H1 (cell line): ENCODE measurements around the gene AGPAT2. TPM values are rescaled to one million over a fixed set of nuclear protein-coding genes. Genes with fewer than 3 reads are reported as not detected.

Experiments used
- CTCF ChIA-PET: fragments of 300-600 bp; sonication (Branson Sonifier 250); formaldehyde crosslinking; loops from one replicate; lab custom pipeline; 2021; ENCODE audit not compliant: partially characterized antibody; lab: Charles Lee
- POLR2A ChIA-PET: fragments of 300-600 bp; sonication (Branson Sonifier 250); formaldehyde crosslinking; loops from one replicate; lab custom pipeline; 2021; ENCODE audit warnings: inconsistent platforms; ENCODE audit not compliant: partially characterized antibody; lab: Charles Lee
- DNase-seq, 2 experiments: peaks; one replicate each; pipeline versions ENCODE4 v3.0.0 to v3.0.0-alpha.2; 2010 to 2022; ENCODE audit warnings: low spot score in 2 of 2, low read depth in 1 of 2, mixed read lengths in 1 of 2
- FAIRE-seq: peaks from 2 replicates; lab custom pipeline; 2011; peaks lifted over from hg19 to GRCh38; lab: Jason Lieb, UNC
- H2AFZ ChIP-seq: 2 replicates; pipeline ENCODE4 v1.8.1; 2012; ENCODE audit warnings: low read length, inconsistent platforms
- H2AK5ac ChIP-seq: 2 replicates; pipeline ENCODE4 v1.6.1; 2013; ENCODE audit warnings: low read depth, low read length
- H2BK120ac ChIP-seq: replicated peaks from 2 replicates; pipeline ENCODE3; 2013; ENCODE audit warnings: low read depth, low read length, inconsistent platforms
- H2BK12ac ChIP-seq: 2 replicates; pipeline ENCODE4 v1.6.1; 2013; ENCODE audit warnings: low read depth, low read length
- H2BK15ac ChIP-seq: 2 replicates; pipeline ENCODE4 v1.6.1; 2013; ENCODE audit warnings: low read length
- H2BK20ac ChIP-seq: 2 replicates; pipeline ENCODE4 v1.6.1; 2013; ENCODE audit warnings: low read length
- H2BK5ac ChIP-seq: 2 replicates; pipeline ENCODE4 v1.6.1; 2013; ENCODE audit warnings: low read depth, low read length
- H3K14ac ChIP-seq: 2 replicates; pipeline ENCODE4 v1.6.1; 2013; ENCODE audit warnings: inconsistent platforms; ENCODE audit not compliant: insufficient read length
- H3K18ac ChIP-seq: 2 replicates; pipeline ENCODE4 v1.6.1; 2013; ENCODE audit warnings: low read length; ENCODE audit errors: extremely low read depth
- H3K23ac ChIP-seq: 2 replicates; pipeline ENCODE4 v1.6.1; 2013; ENCODE audit warnings: inconsistent platforms; ENCODE audit not compliant: insufficient read length
- H3K23me2 ChIP-seq: 2 replicates; pipeline ENCODE4 v1.6.1; 2013; ENCODE audit warnings: low read depth, low read length
- H3K27ac ChIP-seq: 2 replicates; pipeline ENCODE4 v1.6.1; 2011; ENCODE audit warnings: low read depth, low read length, inconsistent platforms
- H3K27me3 ChIP-seq, 4 experiments: replicated peaks in 1 of 4; 1 replicate in 1 of 4; 2 replicates in 3 of 4; pipeline versions ENCODE4 v1.6.1 to v1.8.1; 2011 to 2013; ENCODE audit warnings: low read length in 3 of 4, mild to moderate bottlenecking in 3 of 4, inconsistent platforms in 2 of 4, mixed read lengths in 2 of 4, moderate library complexity in 1 of 4; ENCODE audit not compliant: control insufficient read depth in 3 of 4, insufficient read depth in 3 of 4; ENCODE audit errors: extremely low read depth in 1 of 4
- H3K36me3 ChIP-seq, 4 experiments: 2 replicates each; pipeline versions ENCODE4 v1.6.1 to v1.8.1; 2011 to 2013; ENCODE audit warnings: mild to moderate bottlenecking in 4 of 4, low read length in 3 of 4, moderate library complexity in 2 of 4, control low read depth in 1 of 4, inconsistent platforms in 1 of 4; ENCODE audit not compliant: insufficient read depth in 4 of 4, control insufficient read depth in 2 of 4
- H3K4ac ChIP-seq: replicated peaks from 2 replicates; pipeline ENCODE3; 2013; ENCODE audit warnings: low read length, low read depth, mixed read lengths, inconsistent platforms; ENCODE audit not compliant: insufficient read length
- H3K4me1 ChIP-seq, 4 experiments: replicated peaks in 1 of 4; 1 replicate in 1 of 4; 2 replicates in 3 of 4; pipeline versions ENCODE4 v1.6.1 to v1.8.1; 2011 to 2013; ENCODE audit warnings: low read length in 3 of 4, inconsistent platforms in 2 of 4, mixed read lengths in 1 of 4; ENCODE audit not compliant: insufficient read depth in 4 of 4, control insufficient read depth in 3 of 4
- H3K4me2 ChIP-seq, 2 experiments: 2 replicates each; pipeline versions ENCODE4 v1.6.1 to v1.8.1; 2011 to 2013; ENCODE audit warnings: low read depth in 2 of 2, low read length in 2 of 2, control low read depth in 1 of 2, inconsistent platforms in 1 of 2, mild to moderate bottlenecking in 1 of 2; ENCODE audit not compliant: insufficient read depth in 1 of 2
- H3K4me3 ChIP-seq, 4 experiments: fragments of 200-600, 300-600 bp in 1 of 4; sonication (generic), shearing (Covaris generic), sonication (Bioruptor Twin) in 1 of 4; 2 replicates each; pipeline versions ENCODE4 v1.5.1 to v1.8.1; 2011 to 2016; ENCODE audit warnings: low read length in 4 of 4, low read depth in 3 of 4, control low read depth in 2 of 4, inconsistent platforms in 2 of 4, mild to moderate bottlenecking in 2 of 4, mixed read lengths in 1 of 4, moderate library complexity in 1 of 4; ENCODE audit not compliant: insufficient read depth in 2 of 4; ENCODE audit errors: extremely low read depth in 1 of 4
- H3K56ac ChIP-seq: replicated peaks from 2 replicates; pipeline ENCODE3; 2013; ENCODE audit warnings: low read depth, mild to moderate bottlenecking, mixed read lengths, low read length, inconsistent platforms; ENCODE audit not compliant: insufficient read length
- H3K79me1 ChIP-seq: 2 replicates; pipeline ENCODE4 v1.6.1; 2013; ENCODE audit warnings: low read depth, low read length, control low read depth
- H3K79me2 ChIP-seq, 2 experiments: 2 replicates each; pipeline versions ENCODE4 v1.6.1 to v1.8.1; 2012 to 2013; ENCODE audit warnings: low read length in 2 of 2, mild to moderate bottlenecking in 2 of 2, inconsistent platforms in 1 of 2; ENCODE audit not compliant: insufficient read depth in 2 of 2, control insufficient read depth in 1 of 2
- H3K9ac ChIP-seq, 4 experiments: replicated peaks in 1 of 4; 1 replicate in 1 of 4; 2 replicates in 3 of 4; pipeline versions ENCODE4 v1.6.1 to v1.8.1; 2011 to 2013; ENCODE audit warnings: low read depth in 3 of 4, low read length in 3 of 4, control low read depth in 2 of 4, mild to moderate bottlenecking in 2 of 4, moderate library complexity in 2 of 4, inconsistent platforms in 1 of 4; ENCODE audit errors: extremely low read depth in 1 of 4
- H3K9me3 ChIP-seq, 2 experiments: 2 replicates each; pipeline versions ENCODE4 v1.6.1 to v1.8.1; 2012 to 2013; ENCODE audit warnings: mild to moderate bottlenecking in 2 of 2, moderate library complexity in 2 of 2, control low read depth in 1 of 2, inconsistent platforms in 1 of 2, low read depth in 1 of 2, low read length in 1 of 2, mixed read lengths in 1 of 2; ENCODE audit not compliant: insufficient read depth in 2 of 2
- H4K20me1 ChIP-seq, 2 experiments: replicated peaks in 1 of 2; 2 replicates each; pipeline versions ENCODE3 to v1.8.1; 2011 to 2013; ENCODE audit warnings: inconsistent platforms in 2 of 2, low read length in 2 of 2, mild to moderate bottlenecking in 1 of 2; ENCODE audit not compliant: insufficient read depth in 2 of 2, control insufficient read depth in 1 of 2
- H4K5ac ChIP-seq: 2 replicates; pipeline ENCODE4 v1.6.1; 2013; ENCODE audit warnings: low read length, low read depth, mixed read lengths, inconsistent platforms; ENCODE audit not compliant: insufficient read length
- H4K8ac ChIP-seq: 2 replicates; pipeline ENCODE4 v1.8.0; 2013; ENCODE audit warnings: mild to moderate bottlenecking, moderate library complexity, low read length, inconsistent platforms; ENCODE audit not compliant: insufficient read depth; ENCODE audit errors: extremely low read depth
- H4K91ac ChIP-seq: replicated peaks from 2 replicates; pipeline ENCODE3; 2013; ENCODE audit warnings: low read length, mixed read lengths, inconsistent platforms; ENCODE audit not compliant: insufficient read length
- ASH2L ChIP-seq: fragments of 200-600, 300-600 bp; sonication (generic); IDR thresholded peaks from one replicate; pipeline ENCODE4 v1.7.1; 2017; ENCODE audit warnings: low read length
- CBX5 ChIP-seq: fragments of 300-800, 300-1000 bp; sonication (generic); IDR thresholded peaks from 2 replicates; pipeline ENCODE4 v1.7.1; 2016; ENCODE audit warnings: antibody characterized with exemption, low read length, low read depth
- CHD1 ChIP-seq: IDR thresholded peaks from 2 replicates; pipeline ENCODE4 v1.6.1; 2012; ENCODE audit warnings: low read depth, low read length, improper control_type of control experiment
- CHD2 ChIP-seq: IDR thresholded peaks from 2 replicates; pipeline ENCODE4 v1.6.1; 2012; ENCODE audit warnings: low read length, improper control_type of control experiment
- CREB1 ChIP-seq: IDR thresholded peaks from 2 replicates; pipeline ENCODE4 v1.6.1; 2012; ENCODE audit warnings: inconsistent platforms
- HDAC2 ChIP-seq, 2 experiments: fragments of 300-600 bp in 1 of 2; sonication (generic) in 1 of 2; IDR thresholded peaks; 2 replicates each; pipeline ENCODE4 v1.6.1; 2011 to 2012; ENCODE audit warnings: low read depth in 2 of 2, low read length in 2 of 2, mild to moderate bottlenecking in 2 of 2, moderate library complexity in 2 of 2, borderline replicate concordance in 1 of 2, inconsistent platforms in 1 of 2
- MAX ChIP-seq: IDR thresholded peaks from 2 replicates; pipeline ENCODE4 v1.6.1; 2012; ENCODE audit warnings: inconsistent platforms
- NRF1 ChIP-seq: IDR thresholded peaks from 2 replicates; pipeline ENCODE4 v1.6.1; 2011; ENCODE audit warnings: mild to moderate bottlenecking, low read depth, low read length, improper control_type of control experiment
- PHF8 ChIP-seq: fragments of 200-600 bp; sonication (generic); conservative IDR thresholded peaks from 2 replicates; pipeline ENCODE4 v1.7.1; 2012; ENCODE audit warnings: low read depth, mild to moderate bottlenecking, inconsistent platforms, low read length, moderate library complexity
- RBBP5 ChIP-seq: IDR thresholded peaks from 2 replicates; pipeline ENCODE4 v1.7.1; 2012; ENCODE audit warnings: low read depth, mild to moderate bottlenecking, inconsistent platforms, low read length, moderate library complexity, borderline replicate concordance
- RXRA ChIP-seq: IDR thresholded peaks from 2 replicates; pipeline ENCODE4 v1.6.1; 2011; ENCODE audit warnings: low read depth, mild to moderate bottlenecking, low read length, moderate library complexity; ENCODE audit not compliant: insufficient read depth
- SIN3A ChIP-seq, 2 experiments: IDR thresholded peaks in 1 of 2; conservative IDR thresholded peaks in 1 of 2; 2 replicates each; pipeline ENCODE4 v1.6.1; 2011 to 2012; ENCODE audit warnings: low read length in 2 of 2, improper control_type of control experiment in 1 of 2, low read depth in 1 of 2, mild to moderate bottlenecking in 1 of 2
- SP2 ChIP-seq: IDR thresholded peaks from 2 replicates; pipeline ENCODE4 v1.6.1; 2012; ENCODE audit warnings: mild to moderate bottlenecking, low read length, inconsistent platforms
- WGBS, 2 experiments: shearing (Covaris generic) in 1 of 2; methylation state at CpG; one replicate each; pipeline versions ENCODE4 v1.1.6 to v1.1.7; 2013 to 2015; ENCODE audit warnings: low lambda C conversion rate in 2 of 2, mixed read lengths in 2 of 2, inconsistent platforms in 1 of 2, low coverage in 1 of 2, missing lambda C conversion rate in 1 of 2; ENCODE audit not compliant: insufficient replicate concordance in 2 of 2, insufficient coverage in 1 of 2, insufficient read length in 1 of 2; ENCODE audit errors: extremely low coverage in 1 of 2, missing lambda C conversion rate in 1 of 2; 5-methylcytosine and 5-hydroxymethylcytosine counted together
- polyA plus RNA-seq, 7 experiments: library from polyadenylated mRNA; depleted of rRNA in 3 of 7; stranded (reverse) in 5 of 7; unstranded in 2 of 7; fragments of >200 nt in 5 of 7; fragments of 200-250 nt in 2 of 7; gene quantifications; 1 replicate in 5 of 7; 2 replicates in 1 of 7; 4 replicates in 1 of 7; pipeline versions ENCODE4 v1.2.1 to v1.2.3, GENCODE V29; 2011 to 2013; ENCODE audit warnings: missing spikeins in 2 of 7, mixed read lengths in 2 of 7
- total RNA-seq: library from RNA; stranded (reverse); fragmentation: NEBNext Ultra II Directional; extraction: Animal tissue kit (Norgen Biotek cat#: 25700); gene quantifications from 2 replicates; pipeline ENCODE4 v1.2.1, GENCODE V29; 2021

AGPAT2 gene
- total and polyA plus RNA-seq, 2 of the 8 experiments (the other 6 are each of a cell fraction or from before 2014, with no cell fraction given): 31.6 to 37.6 TPM

DNA sequence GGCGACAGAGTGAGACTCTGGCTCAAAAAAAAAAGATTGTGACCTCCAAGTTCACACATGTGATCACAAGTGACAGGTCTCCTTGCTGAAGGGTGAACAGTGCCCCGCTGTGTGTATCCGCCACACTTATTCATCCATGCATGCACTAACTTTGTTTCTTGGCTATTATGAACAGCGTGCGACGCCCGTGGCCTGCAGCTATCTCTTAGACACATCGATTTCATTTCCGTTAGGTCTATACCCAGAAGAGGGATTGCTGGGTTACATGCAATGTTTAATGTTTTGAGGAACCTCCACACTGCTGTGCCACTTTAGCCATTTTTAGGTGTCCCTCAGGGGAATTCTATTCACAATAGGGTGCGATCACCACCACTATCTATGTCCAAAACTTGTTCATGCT is 36.6 kb downstream of the AGPAT2 start (continued):
- TF ChIP-seq CHD1: no peak

- H3K4me1 ChIP-seq: peaks cover 0 to 3% (median 0%) of the 10 kb centered on the region in 4 experiments; a peak in 1 of 7 replicates
- H3K27me3 ChIP-seq: no peaks in the 10 kb centered on the region
- H3K4me2 ChIP-seq: no peak overlapping the region
- no peaks in the 10 kb centered on the region for H3K23me2 ChIP-seq
- WGBS, 2 experiments: 89% methylated on average over 6 of the region's 8 CpGs; no CpG with 5 or more reads in 1 of the 2 experiments
- H2BK5ac ChIP-seq: no peak overlapping the region
- ChIA-PET POLR2A (no interaction called here), CTCF (no interaction called here)
- DNase-seq: no peak
- H4K20me1 ChIP-seq: no peaks in the 10 kb centered on the region
- no peak overlapping the region for H3K14ac ChIP-seq
- no peak overlapping the region for H2AK5ac ChIP-seq
- no peak overlapping the region for H3K23ac ChIP-seq
- H4K5ac ChIP-seq: no peak overlapping the region
- no peaks in the 10 kb centered on the region for H3K79me2 ChIP-seq
- H2AFZ ChIP-seq: no peak overlapping the region
- no peak overlapping the region for H3K18ac ChIP-seq
- H4K91ac ChIP-seq: no peak overlapping the region
- no peaks in the 10 kb centered on the region for H3K79me1 ChIP-seq
- no peak overlapping the region for H3K9ac ChIP-seq
- H3K56ac ChIP-seq: no peak overlapping the region
- H3K4me3 ChIP-seq: no peak overlapping the region
- no peak overlapping the region for H3K27ac ChIP-seq
- H2BK20ac ChIP-seq: no peak overlapping the region
- no peak overlapping the region for H2BK15ac ChIP-seq
- H3K9me3 ChIP-seq: no peaks in the 10 kb centered on the region
- H3K4ac ChIP-seq: no peak overlapping the region
- FAIRE-seq: no peak
- H4K8ac ChIP-seq: no peak overlapping the region
- H3K36me3 ChIP-seq: no peaks in the 10 kb centered on the region
- H2BK12ac ChIP-seq: no peak overlapping the region
- no peak overlapping the region for H2BK120ac ChIP-seq
- TF ChIP-seq NRF1 (no peak), MAX (no peak), CBX5 (no peak), HDAC2 (IDR thresholded peaks at IDR 0.05; ENCODE audit: borderline replicate concordance in 1 of 2, low read depth in 2 of 2, low read length in 2 of 2) (no peak), CREB1 (no peak), CHD2 (no peak), PHF8 (no peak), ASH2L (no peak), RBBP5 (no peak), RXRA (no peak), SIN3A (conservative IDR thresholded peaks at IDR 0.05 in 1 of 2, IDR thresholded peaks at IDR 0.05 in 1 of 2; ENCODE audit: low read depth in 1 of 2, low read length in 2 of 2) (no peak), SP2 (no peak)
These were observed 37.2 kb downstream of the AGPAT2 start for GRCh38 chr9:136650021-136650420.
